NT2/D1 (cell line): ENCODE results near the gene RILP.

Experiments
- SUZ12 ChIP-seq: IDR thresholded peaks from 2 replicates; pipeline ENCODE4 v1.6.1; 2011; ENCODE audit not compliant: insufficient read length, insufficient read depth; ENCODE audit errors: extremely low read depth
- ZNF274 ChIP-seq: IDR thresholded peaks from 2 replicates; pipeline ENCODE4 v1.6.1; 2011; ENCODE audit warnings: mild to moderate bottlenecking, low read depth, low read length

DNA sequence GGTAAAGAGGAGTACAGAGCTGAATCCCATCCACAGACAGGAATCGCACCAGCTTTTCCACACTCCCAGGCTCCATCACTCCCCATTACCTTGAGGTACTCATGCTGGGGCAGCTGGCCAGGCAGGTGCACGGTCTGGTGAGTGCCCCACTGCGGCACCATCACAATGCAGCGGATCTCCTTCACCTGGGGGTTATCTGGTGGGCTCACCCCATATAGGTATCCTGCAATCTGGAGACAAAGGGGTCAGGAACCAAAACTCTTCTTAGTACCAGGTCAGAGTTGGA, 1.8 kb upstream of the RILP start:
- TF ChIP-seq ZNF274 (no peak), SUZ12 (no peak)
